Panc1 (cell line): ENCODE results near the gene PIK3R4.

Experiments
- CTCF ChIP-seq: fragments of 450-650 bp; IDR thresholded peaks from 2 replicates; pipeline ENCODE4 v1.5.1; 2017; ENCODE audit warnings: mild to moderate bottlenecking
- POLR2AphosphoS5 ChIP-seq: IDR thresholded peaks from 2 replicates; pipeline ENCODE4 v1.6.1; 2012; ENCODE audit warnings: mild to moderate bottlenecking, low read depth, low read length, moderate library complexity
- TCF7L2 ChIP-seq: IDR thresholded peaks from 2 replicates; pipeline ENCODE4 v1.6.1; 2011; ENCODE audit warnings: mild to moderate bottlenecking, low read depth, low read length, inconsistent platforms
- TF ChIP-seq, protein P1 (sequence below), 2 experiments: IDR thresholded peaks; 2 replicates each; pipeline ENCODE4 v1.6.1; 2011 to 2012; ENCODE audit warnings: low read depth in 2 of 2, control low read depth in 1 of 2, low read length in 1 of 2, mild to moderate bottlenecking in 1 of 2, moderate library complexity in 1 of 2; ENCODE audit not compliant: insufficient read depth in 1 of 2

DNA sequence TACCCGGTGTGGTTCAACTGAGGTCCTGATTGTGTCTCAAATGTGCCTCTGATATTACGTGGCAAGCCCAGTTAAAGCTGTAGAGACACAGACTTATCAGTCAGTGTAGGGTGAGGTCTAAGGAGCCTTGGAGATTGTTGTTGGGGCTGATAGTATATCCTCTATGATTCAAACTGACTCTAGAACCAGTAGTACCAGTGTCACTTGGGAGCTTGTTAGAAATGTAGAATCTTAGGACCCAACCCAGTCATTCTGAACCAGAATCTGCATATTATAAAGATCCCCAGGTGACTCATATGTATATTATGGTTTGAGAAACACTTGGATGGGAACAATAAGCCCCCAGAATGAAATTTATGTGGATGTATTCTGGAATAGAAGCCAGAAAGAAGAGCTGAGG lies 83.5 kb downstream of the PIK3R4 start:
- TF ChIP-seq CTCF (no peak), POLR2AphosphoS5 (no peak), TCF7L2 (no peak)
- TF ChIP-seq, protein P1, sequence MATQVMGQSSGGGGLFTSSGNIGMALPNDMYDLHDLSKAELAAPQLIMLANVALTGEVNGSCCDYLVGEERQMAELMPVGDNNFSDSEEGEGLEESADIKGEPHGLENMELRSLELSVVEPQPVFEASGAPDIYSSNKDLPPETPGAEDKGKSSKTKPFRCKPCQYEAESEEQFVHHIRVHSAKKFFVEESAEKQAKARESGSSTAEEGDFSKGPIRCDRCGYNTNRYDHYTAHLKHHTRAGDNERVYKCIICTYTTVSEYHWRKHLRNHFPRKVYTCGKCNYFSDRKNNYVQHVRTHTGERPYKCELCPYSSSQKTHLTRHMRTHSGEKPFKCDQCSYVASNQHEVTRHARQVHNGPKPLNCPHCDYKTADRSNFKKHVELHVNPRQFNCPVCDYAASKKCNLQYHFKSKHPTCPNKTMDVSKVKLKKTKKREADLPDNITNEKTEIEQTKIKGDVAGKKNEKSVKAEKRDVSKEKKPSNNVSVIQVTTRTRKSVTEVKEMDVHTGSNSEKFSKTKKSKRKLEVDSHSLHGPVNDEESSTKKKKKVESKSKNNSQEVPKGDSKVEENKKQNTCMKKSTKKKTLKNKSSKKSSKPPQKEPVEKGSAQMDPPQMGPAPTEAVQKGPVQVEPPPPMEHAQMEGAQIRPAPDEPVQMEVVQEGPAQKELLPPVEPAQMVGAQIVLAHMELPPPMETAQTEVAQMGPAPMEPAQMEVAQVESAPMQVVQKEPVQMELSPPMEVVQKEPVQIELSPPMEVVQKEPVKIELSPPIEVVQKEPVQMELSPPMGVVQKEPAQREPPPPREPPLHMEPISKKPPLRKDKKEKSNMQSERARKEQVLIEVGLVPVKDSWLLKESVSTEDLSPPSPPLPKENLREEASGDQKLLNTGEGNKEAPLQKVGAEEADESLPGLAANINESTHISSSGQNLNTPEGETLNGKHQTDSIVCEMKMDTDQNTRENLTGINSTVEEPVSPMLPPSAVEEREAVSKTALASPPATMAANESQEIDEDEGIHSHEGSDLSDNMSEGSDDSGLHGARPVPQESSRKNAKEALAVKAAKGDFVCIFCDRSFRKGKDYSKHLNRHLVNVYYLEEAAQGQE (IDR thresholded peaks at IDR 0.05; ENCODE audit: insufficient read depth in 1 of 2, low read depth in 2 of 2, low read length in 1 of 2), result no peak
